Retinal pigment epithelial cell (primary cell): ENCODE results near the gene TRIO.
A peak's percentile ranks its signal among the peaks of the same experiment; 100 is the strongest.

Source experiments
- DNase-seq: peaks from one replicate; pipeline ENCODE4 v3.0.0-alpha.2; 2010; ENCODE audit warnings: low read depth
- H3K4me3 ChIP-seq: 2 replicates; pipeline ENCODE4 v1.5.1; 2011; ENCODE audit warnings: mild to moderate bottlenecking, low read length, control low read depth, moderate library complexity
- CTCF ChIP-seq: conservative IDR thresholded peaks from 2 replicates; pipeline ENCODE4 v1.5.1; 2011; ENCODE audit warnings: low read depth, low read length, control low read depth, inconsistent platforms

TRIO gene

GRCh38 chr5:14267991-14268708 is 125.0 kb downstream of the TRIO start:
- DNase-seq, result no peak
- TF ChIP-seq CTCF, result no peak
- no peak overlapping the region for H3K4me3 ChIP-seq

DNA sequence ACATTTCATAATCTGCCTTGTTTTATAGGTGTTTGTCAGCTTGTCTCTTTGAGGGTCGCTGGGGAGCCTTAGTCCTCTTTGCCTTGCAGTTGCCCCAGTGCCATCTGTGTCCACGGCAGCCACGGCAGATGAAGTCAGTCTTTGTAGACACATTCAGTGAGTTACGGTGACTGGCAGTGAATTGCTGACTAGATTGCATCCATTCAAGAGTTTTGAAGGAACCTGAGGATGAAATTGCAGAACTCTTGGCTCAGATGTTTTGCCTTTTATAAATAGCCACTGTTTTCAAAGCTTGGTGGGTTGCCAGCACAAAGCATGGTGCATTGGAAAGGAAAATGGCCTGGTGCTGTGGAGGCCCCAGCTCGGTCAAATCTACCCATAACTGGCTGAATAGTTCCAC is 125.6 kb downstream of the TRIO start:
- TF ChIP-seq CTCF, result no peak
- DNase-seq, result no peak
- H3K4me3 ChIP-seq, result no peak overlapping the region

- DNase-seq, result no peak
- H3K4me3 ChIP-seq, result no peak overlapping the region
- no peak for TF ChIP-seq CTCF
These were observed 126.3 kb downstream of the TRIO start for GRCh38 chr5:14269395-14269794.

DNA sequence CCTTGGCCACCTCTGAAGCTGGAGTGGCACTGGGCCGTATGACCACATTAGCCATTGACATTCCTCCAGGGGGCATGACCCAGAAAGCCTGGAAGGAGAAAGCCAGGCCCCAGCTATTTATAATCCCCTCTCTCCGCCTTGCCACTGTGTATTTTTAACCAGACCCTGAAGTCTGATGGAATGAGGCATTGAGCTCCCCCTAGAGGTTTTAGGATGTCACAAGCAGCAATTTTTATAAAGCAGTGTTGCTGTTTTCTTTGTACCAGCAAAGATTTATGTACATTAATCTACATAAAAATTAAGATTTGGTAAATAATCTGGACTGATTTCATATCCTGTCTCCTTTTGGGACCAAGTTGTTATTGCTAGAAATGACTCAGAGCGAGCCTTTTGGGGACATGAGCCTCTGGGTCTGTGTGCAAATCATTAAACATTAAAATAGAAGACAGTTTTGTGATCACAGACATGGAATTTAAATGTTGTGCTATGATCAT is 127.1 kb downstream of the TRIO start:
- TF ChIP-seq CTCF, result peak; percentile 87
- H3K4me3 ChIP-seq, result no peak overlapping the region
- DNase-seq, result peak; percentile 77

DNA sequence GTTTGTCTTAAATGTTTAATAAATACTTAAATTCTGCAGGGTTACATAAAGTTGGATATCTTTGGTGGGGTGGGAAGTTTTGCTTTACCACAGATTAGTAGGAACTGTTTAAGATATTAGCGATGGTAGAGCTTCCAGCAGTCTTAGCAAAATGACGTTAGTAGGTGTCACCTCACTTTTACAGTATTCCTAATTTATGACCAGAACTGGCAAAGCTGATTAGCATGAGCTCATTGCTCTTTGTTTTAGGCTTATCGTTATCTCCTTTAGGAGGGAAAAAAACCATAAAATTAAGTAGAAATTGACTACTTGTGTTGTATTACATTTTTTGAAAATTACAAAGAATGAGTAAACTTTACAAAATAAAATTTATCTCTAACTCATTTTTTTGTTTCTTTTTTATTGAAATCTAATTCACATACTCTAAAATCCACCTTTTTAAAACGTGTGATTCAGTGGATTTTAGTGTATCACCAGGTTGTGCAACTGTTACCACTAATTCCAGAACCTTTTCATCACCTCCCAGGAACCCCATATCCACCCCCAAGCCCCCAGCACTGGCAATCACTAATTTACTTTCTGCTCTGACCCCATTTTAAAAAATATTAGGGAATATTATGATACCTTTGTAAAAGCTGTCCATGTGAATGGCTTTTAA is 129.5 kb downstream of the TRIO start:
- no peak for DNase-seq
- H3K4me3 ChIP-seq, result no peak overlapping the region
- no peak for TF ChIP-seq CTCF

DNA sequence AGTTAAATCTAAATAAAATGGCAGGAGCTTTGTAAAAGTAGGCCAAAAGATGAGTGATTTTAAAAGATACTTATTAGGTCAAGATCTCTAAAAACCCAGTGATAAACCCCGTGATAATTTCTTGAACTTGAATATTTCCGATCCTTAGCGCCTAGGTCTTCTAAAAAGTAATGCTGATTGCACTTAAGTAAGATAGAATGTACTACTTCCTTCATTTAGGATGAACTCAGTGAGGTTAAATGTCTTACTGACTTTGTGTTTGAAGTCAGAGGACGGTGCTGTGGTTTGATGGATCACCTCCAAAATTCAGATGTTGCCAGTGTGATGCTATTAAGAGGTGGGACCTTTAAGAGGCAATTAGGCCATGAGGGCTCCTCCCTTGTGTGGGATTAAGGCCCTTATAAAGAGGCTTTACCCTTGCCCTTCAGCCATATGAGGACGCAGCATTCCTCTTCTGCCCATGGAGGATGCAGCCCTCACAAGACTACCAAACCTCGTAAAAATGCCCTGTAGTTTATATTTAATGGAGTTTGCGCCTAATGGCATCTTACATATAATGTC is 130.1 kb downstream of the TRIO start:
- no peak overlapping the region for H3K4me3 ChIP-seq
- TF ChIP-seq CTCF, result no peak
- no peak for DNase-seq
